GM15510 (cell line): ENCODE data around the gene CRISPLD2.

ENCODE experiments used
- POLR2A ChIP-seq: IDR thresholded peaks from 3 replicates; pipeline ENCODE4 v1.6.1; 2011; ENCODE audit warnings: borderline replicate concordance; ENCODE audit not compliant: insufficient read length; ENCODE audit errors: extremely low read depth

The CRISPLD2 gene

GRCh38 chr16:84929421-84930297, 109.9 kb downstream of the CRISPLD2 start:
- TF ChIP-seq POLR2A = no peak

DNA sequence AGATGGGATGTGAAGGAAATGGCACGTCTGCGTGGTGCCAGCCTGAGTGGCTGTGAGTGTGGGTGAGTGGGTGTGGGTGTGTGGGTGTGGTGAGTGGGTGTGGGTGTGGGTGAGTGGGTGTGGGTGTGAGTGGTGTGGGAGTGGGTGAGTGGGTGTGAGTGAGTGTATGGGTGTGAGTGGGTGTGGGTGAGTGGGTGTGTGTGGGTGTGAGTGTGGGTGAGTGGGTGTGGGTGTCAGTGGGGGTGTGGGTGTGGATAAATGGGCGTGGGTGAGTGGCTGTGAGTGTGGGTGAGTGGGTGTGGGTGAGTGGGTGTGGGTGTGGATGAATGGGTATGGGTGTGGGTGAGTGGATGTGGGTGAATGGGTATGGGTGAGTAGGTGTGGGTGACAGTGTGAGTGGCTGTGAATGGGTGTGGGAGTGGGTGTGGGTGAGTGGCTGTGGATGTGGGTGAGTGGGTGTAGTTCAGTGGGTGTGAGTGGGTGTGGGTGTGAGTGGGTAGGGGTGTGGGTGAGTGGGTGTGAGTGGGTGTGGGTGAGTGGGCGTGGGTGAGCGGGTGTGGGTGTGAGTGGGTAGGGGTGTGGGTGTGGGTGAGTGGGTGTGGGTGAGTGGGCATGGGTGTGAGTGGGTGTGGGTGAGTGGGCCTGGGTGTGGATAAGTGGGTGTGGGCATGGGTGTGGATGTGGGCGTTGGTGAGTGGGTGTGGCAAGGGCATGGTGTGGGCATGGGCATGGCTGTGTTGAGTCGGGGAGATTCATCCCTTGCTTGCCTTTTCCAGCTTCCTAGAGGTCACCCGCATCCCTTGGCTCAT, 110.7 kb downstream of the CRISPLD2 start:
- no peak for TF ChIP-seq POLR2A

DNA sequence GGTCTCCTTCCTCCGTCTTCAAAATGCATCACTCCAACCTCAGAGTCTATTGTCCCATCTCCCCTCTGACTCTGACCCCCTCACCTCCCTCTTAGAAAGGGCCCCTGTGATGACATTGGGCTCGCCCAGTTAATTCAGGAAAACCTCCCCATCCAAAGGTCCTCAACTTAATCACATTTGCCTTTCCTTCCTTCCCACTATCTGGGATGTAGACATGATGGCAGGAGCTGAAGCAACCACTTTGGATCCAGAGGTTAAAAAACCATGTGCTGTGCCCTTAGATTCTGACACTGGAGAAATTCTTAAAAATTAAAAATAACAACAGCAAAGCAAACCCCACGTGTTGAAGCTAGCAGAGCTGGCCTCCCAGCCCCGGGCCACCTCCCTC, 111.3 kb downstream of the CRISPLD2 start:
- no peak for TF ChIP-seq POLR2A

DNA sequence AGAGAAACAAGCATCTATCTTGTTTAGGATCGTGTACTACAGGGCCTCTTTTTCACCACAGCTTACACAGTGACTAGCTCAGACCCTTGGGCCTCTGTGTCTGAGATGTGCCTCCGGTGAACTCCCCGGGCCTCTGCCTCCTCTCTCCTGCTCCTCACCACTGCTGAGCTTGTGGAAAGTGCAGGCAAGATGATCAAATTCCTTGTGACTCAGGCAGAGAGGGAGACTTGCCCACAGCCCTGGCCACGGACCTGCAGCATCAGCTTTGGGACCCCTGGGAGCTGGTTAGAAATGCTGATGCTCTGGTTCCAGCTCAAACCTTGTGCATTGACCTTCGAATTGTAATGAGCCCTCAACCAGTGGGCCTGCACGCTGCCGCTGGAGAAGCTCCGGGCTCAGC, 111.7 kb downstream of the CRISPLD2 start:
- no peak for TF ChIP-seq POLR2A

GRCh38 chr16:84932681-84933080, 112.9 kb downstream of the CRISPLD2 start:
- no peak for TF ChIP-seq POLR2A

- no peak for TF ChIP-seq POLR2A
Measured at GRCh38 chr16:84933774-84934631, 114.2 kb downstream of the CRISPLD2 start.

- TF ChIP-seq POLR2A = no peak
Measured at GRCh38 chr16:84937196-84938005, 117.6 kb downstream of the CRISPLD2 start.

- no peak for TF ChIP-seq POLR2A
Measured at GRCh38 chr16:84940670-84941551, 121.1 kb downstream of the CRISPLD2 start.

DNA sequence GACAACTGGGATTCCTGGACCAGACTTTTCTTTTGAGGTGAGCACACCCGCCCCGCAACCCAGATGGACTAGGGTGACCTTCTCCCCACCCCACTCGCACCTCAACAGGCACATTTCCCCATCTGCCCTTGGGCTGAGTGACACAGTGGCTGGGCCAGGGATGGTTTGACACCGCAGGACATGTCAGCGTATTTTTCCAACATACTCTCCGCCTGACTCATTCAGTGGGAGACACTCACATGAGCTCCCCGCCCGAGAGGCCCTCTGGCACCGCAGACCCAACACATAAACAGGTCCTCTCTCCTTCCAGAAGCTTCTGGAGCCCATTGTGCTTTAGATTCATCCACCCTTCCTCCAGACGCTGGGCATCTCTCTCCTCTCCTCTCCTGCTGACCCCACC, 122.1 kb downstream of the CRISPLD2 start:
- no peak for TF ChIP-seq POLR2A

- TF ChIP-seq POLR2A = no peak
Measured at GRCh38 chr16:84942786-84943185, 123.0 kb downstream of the CRISPLD2 start.

GRCh38 chr16:84943620-84944019, 123.8 kb downstream of the CRISPLD2 start:
- TF ChIP-seq POLR2A = no peak

DNA sequence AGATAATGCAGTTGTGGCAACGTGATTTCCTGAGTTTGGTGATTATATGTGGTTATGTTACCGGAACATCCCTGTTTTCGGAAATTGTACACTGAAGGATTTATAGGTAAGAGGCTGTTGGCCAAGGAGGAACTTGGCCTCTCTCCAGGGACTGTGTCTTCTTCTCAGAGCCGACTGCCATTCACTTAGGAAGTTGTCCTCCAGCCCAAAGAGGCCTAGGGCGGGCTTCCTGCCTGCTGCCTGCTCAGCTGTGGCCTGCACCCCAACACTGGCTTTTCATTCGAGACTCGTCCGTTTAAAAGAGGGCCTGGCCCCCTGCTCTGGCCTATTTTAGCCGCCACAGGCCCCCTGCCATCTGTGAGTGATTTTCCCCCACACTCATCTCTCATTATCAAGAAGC, 127.2 kb downstream of the CRISPLD2 start:
- TF ChIP-seq POLR2A = no peak
